Chondrocyte (in vitro differentiated cells): ENCODE measurements around the gene UPF2. TPM values are rescaled to one million over a fixed set of nuclear protein-coding genes. Genes with fewer than 3 reads are reported as not detected.

Experiments used
- DNase-seq: peaks from one replicate; pipeline ENCODE4 v3.0.0; 2021; ENCODE audit warnings: mixed read lengths, low spot score
- H3K27ac Mint-ChIP-seq: one replicate; pipeline ENCODE4 v1.8.0; 2021; ENCODE audit warnings: mild to moderate bottlenecking, moderate library complexity, mixed read lengths; ENCODE audit not compliant: unreplicated experiment
- H3K27me3 Mint-ChIP-seq: 2 replicates; pipeline ENCODE4 v1.8.0; 2021; ENCODE audit warnings: low read depth, mixed read lengths
- H3K36me3 Mint-ChIP-seq: 2 replicates; pipeline ENCODE4 v1.8.0; 2021; ENCODE audit warnings: low read depth, mixed read lengths
- H3K4me1 Mint-ChIP-seq: 2 replicates; pipeline ENCODE4 v1.8.0; 2021; ENCODE audit warnings: low read depth, mild to moderate bottlenecking, mixed read lengths
- H3K4me3 Mint-ChIP-seq: one replicate; pipeline ENCODE4 v1.8.0; 2021; ENCODE audit warnings: mild to moderate bottlenecking, moderate library complexity, mixed read lengths; ENCODE audit not compliant: unreplicated experiment
- H3K9me3 Mint-ChIP-seq: 2 replicates; pipeline ENCODE4 v1.8.0; 2021; ENCODE audit warnings: low read depth, mixed read lengths
- CTCF ChIP-seq: fragments of 200-600 bp; sonication (generic); IDR thresholded peaks from 2 replicates; pipeline ENCODE4 v1.5.0; 2021; ENCODE audit warnings: antibody characterized with exemption, mild to moderate bottlenecking, moderate library complexity
- total RNA-seq: library from RNA; stranded (reverse); gene quantifications from 3 replicates; pipeline ENCODE4 v1.2.1, GENCODE V29; 2021

UPF2 gene
- total RNA-seq, 1 donor from 2014 or later: 20.3 TPM

GRCh38 chr10:12041766-12042408, 722 bp downstream of the UPF2 start:
- Mint-ChIP-seq H3K9me3 (peaks cover 4% of the 10 kb centered on the region), H3K4me3 (peak overlapping the region; percentile 87), H3K36me3 (no peaks in the 10 kb centered on the region), H3K27ac (peak overlapping the region; percentile 100), H3K4me1 (peaks cover 21% of the 10 kb centered on the region), H3K27me3 (no peaks in the 10 kb centered on the region)
- TF ChIP-seq CTCF: no peak
- no peak for DNase-seq

- Mint-ChIP-seq H3K36me3 (peaks cover 12% of the 10 kb centered on the region), H3K4me1 (peaks cover 14% of the 10 kb centered on the region), H3K27ac (no peak overlapping the region), H3K27me3 (no peaks in the 10 kb centered on the region), H3K9me3 (no peaks in the 10 kb centered on the region), H3K4me3 (no peak overlapping the region)
- no peak for DNase-seq
- no peak for TF ChIP-seq CTCF
These were observed 6.4 kb downstream of the UPF2 start for GRCh38 chr10:12036073-12036655.

GRCh38 chr10:12031404-12031803, 11.2 kb downstream of the UPF2 start:
- TF ChIP-seq CTCF: no peak
- Mint-ChIP-seq H3K4me3 (no peak overlapping the region), H3K9me3 (no peaks in the 10 kb centered on the region)

GRCh38 chr10:12027539-12027938, 15.1 kb downstream of the UPF2 start:
- no peak for DNase-seq

More at GRCh38 chr10:12031404-12031803, 11.2 kb downstream of the UPF2 start:
- DNase-seq: no peak
- Mint-ChIP-seq H3K27me3 (no peaks in the 10 kb centered on the region), H3K36me3 (peaks cover 26% of the 10 kb centered on the region), H3K27ac (no peak overlapping the region), H3K4me1 (peaks cover 4% of the 10 kb centered on the region)

GRCh38 chr10:12025591-12025990, 17.0 kb downstream of the UPF2 start:
- no peak for TF ChIP-seq CTCF
- Mint-ChIP-seq H3K27ac (no peak overlapping the region), H3K4me1 (peaks cover 3% of the 10 kb centered on the region), H3K4me3 (no peak overlapping the region), H3K36me3 (peaks cover 16% of the 10 kb centered on the region), H3K9me3 (no peaks in the 10 kb centered on the region), H3K27me3 (no peaks in the 10 kb centered on the region)
- DNase-seq: no peak

More at GRCh38 chr10:12027539-12027938, 15.1 kb downstream of the UPF2 start:
- Mint-ChIP-seq H3K4me1 (no peaks in the 10 kb centered on the region), H3K9me3 (no peaks in the 10 kb centered on the region), H3K4me3 (no peak overlapping the region), H3K27me3 (no peaks in the 10 kb centered on the region), H3K36me3 (peaks cover 19% of the 10 kb centered on the region), H3K27ac (no peak overlapping the region)
- TF ChIP-seq CTCF: no peak
